Ishikawa (cell line): ENCODE results near the gene SORT1.

ENCODE experiments used
- CEBPB ChIP-seq: IDR thresholded peaks from 2 replicates; pipeline ENCODE4 v1.6.1; 2012
- CREB1 ChIP-seq: IDR thresholded peaks from 2 replicates; pipeline ENCODE4 v1.6.1; 2012; ENCODE audit warnings: low read depth
- EGR1 ChIP-seq: IDR thresholded peaks from 2 replicates; pipeline ENCODE4 v1.6.1; 2012
- EP300 ChIP-seq: IDR thresholded peaks from 2 replicates; pipeline ENCODE4 v1.6.1; 2012; ENCODE audit warnings: borderline replicate concordance
- FOXM1 ChIP-seq: IDR thresholded peaks from 2 replicates; pipeline ENCODE4 v1.6.1; 2012; ENCODE audit warnings: low read depth, borderline replicate concordance
- NFIC ChIP-seq: IDR thresholded peaks from 2 replicates; pipeline ENCODE4 v1.6.1; 2012
- RAD21 ChIP-seq: IDR thresholded peaks from 2 replicates; pipeline ENCODE4 v1.6.1; 2012; ENCODE audit warnings: low read depth
- TAF1 ChIP-seq: IDR thresholded peaks from 2 replicates; pipeline ENCODE4 v1.6.1; 2012; ENCODE audit warnings: low read depth, mild to moderate bottlenecking
- TEAD4 ChIP-seq: IDR thresholded peaks from 2 replicates; pipeline ENCODE4 v1.6.1; 2012
- YY1 ChIP-seq: IDR thresholded peaks from 2 replicates; pipeline ENCODE4 v1.6.1; 2012; ENCODE audit warnings: low read depth
- TF ChIP-seq, protein P1 (sequence below): IDR thresholded peaks from 2 replicates; pipeline ENCODE4 v1.6.1; 2012; ENCODE audit warnings: low read depth, mild to moderate bottlenecking
- TF ChIP-seq, protein P2 (sequence below): IDR thresholded peaks from 2 replicates; pipeline ENCODE4 v1.6.1; 2012
- TF ChIP-seq, protein P3 (sequence below): IDR thresholded peaks from 2 replicates; pipeline ENCODE4 v1.6.1; 2012

DNA sequence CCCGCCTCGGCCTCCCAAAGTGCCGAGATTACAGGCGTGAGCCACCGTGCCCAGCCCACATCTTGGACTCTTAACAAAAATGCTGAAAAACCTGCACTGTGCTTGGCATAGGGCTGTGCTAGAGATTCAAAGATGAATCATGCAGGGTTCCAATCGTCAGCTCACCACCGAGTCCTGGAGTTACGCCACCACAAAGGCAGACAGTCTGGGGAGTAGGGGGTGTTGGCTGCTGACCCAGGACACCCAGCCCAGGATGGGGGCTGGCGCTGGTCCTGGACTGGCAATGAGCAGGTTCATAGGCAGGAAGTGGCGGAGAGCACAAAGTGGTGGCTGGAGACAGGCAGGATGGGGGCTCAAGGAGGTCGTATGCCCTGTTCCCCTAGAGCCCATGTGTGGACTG, 130.8 kb downstream of the SORT1 start:
- TF ChIP-seq, protein P1, sequence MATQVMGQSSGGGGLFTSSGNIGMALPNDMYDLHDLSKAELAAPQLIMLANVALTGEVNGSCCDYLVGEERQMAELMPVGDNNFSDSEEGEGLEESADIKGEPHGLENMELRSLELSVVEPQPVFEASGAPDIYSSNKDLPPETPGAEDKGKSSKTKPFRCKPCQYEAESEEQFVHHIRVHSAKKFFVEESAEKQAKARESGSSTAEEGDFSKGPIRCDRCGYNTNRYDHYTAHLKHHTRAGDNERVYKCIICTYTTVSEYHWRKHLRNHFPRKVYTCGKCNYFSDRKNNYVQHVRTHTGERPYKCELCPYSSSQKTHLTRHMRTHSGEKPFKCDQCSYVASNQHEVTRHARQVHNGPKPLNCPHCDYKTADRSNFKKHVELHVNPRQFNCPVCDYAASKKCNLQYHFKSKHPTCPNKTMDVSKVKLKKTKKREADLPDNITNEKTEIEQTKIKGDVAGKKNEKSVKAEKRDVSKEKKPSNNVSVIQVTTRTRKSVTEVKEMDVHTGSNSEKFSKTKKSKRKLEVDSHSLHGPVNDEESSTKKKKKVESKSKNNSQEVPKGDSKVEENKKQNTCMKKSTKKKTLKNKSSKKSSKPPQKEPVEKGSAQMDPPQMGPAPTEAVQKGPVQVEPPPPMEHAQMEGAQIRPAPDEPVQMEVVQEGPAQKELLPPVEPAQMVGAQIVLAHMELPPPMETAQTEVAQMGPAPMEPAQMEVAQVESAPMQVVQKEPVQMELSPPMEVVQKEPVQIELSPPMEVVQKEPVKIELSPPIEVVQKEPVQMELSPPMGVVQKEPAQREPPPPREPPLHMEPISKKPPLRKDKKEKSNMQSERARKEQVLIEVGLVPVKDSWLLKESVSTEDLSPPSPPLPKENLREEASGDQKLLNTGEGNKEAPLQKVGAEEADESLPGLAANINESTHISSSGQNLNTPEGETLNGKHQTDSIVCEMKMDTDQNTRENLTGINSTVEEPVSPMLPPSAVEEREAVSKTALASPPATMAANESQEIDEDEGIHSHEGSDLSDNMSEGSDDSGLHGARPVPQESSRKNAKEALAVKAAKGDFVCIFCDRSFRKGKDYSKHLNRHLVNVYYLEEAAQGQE, result no peak
- no peak for TF ChIP-seq RAD21
- TF ChIP-seq, protein P2, sequence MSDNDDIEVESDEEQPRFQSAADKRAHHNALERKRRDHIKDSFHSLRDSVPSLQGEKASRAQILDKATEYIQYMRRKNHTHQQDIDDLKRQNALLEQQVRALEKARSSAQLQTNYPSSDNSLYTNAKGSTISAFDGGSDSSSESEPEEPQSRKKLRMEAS, result no peak
- TF ChIP-seq NFIC, result no peak
- TF ChIP-seq, protein P3, sequence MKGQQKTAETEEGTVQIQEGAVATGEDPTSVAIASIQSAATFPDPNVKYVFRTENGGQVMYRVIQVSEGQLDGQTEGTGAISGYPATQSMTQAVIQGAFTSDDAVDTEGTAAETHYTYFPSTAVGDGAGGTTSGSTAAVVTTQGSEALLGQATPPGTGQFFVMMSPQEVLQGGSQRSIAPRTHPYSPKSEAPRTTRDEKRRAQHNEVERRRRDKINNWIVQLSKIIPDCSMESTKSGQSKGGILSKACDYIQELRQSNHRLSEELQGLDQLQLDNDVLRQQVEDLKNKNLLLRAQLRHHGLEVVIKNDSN, result no peak
- no peak for TF ChIP-seq EP300
- no peak for TF ChIP-seq FOXM1
- no peak for TF ChIP-seq EGR1
- TF ChIP-seq YY1, result no peak
- TF ChIP-seq TEAD4, result no peak
- no peak for TF ChIP-seq CREB1
- TF ChIP-seq TAF1, result no peak
- no peak for TF ChIP-seq CEBPB
